DMS114 treated with DMSO at 0.1 percent for 48 hours (cell line): ENCODE results near the gene MGRN1.
A peak's percentile ranks its signal among the peaks of the same experiment; 100 is the strongest.
"Not testable (repeated sequence)": the region's sequence is repeated elsewhere in the genome, so short reads cannot be mapped to it uniquely, and the experiment has no call there.

Source experiments
- DNase-seq: peaks from one replicate; lab custom pipeline; 2025; ENCODE audit not compliant: unreplicated experiment; lab: John Stamatoyannopoulos, UW

MGRN1 gene

DNA sequence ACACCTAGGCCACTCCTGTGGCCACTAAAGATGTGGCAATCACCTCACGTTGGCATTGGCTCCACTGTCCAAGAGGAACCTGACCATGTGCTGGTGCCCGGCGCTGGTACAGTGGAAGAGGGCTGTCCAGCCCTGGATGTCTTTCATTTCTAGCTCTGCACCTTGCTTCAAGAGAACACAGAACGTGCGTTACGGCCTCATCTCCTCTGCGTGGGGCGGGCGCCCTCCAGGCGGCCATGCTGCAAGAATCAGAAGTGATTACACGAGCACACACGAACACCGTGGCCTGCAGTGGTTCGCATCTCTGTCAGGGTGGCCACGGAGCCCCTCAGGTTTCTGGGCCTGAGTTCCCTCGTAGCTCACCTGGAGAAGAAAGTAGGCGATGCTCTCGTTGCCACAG is 102.0 kb downstream of the MGRN1 start:
- no peak for DNase-seq

DNA sequence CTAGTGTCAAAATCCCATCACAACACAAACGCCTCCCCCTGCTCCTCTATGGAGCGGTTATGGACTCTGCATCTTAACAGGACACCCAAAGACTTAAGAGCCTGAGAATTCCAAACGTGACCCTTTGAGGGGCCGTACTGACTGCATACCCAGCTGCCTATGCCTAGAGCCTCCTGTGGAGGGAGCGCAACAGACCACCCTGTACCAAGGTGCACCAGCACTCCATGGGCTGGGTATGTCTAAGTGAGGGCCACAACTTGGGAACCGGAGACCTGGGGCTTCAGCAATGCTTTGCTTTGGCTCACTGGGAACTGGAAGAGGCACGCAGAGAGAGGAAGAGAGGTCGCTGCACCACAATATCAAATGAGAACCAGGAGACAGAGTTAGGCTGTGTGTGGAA is 104.0 kb downstream of the MGRN1 start:
- DNase-seq, result no peak

DNA sequence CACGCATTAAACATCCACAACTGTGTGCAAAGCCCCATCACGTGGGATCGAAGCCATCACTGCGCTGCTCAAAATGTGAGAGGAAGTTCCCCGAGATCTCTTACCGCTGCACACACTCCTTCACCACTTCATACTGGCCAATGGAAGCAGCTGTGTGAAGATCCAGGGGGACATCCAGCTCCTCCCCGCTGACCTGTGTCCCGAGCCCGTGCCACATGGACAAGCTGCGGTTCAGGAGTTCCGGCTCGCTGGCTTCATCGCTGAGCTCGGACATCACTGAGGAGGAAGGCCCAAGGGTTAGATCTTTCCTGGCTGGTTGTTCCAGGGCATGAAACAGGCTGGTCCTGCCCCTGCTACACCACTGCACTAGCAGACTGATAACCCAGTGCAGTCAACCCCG is 105.2 kb downstream of the MGRN1 start:
- DNase-seq, result no peak

GRCh38 chr16:4733211-4733742 is 108.7 kb downstream of the MGRN1 start:
- no peak for DNase-seq

DNA sequence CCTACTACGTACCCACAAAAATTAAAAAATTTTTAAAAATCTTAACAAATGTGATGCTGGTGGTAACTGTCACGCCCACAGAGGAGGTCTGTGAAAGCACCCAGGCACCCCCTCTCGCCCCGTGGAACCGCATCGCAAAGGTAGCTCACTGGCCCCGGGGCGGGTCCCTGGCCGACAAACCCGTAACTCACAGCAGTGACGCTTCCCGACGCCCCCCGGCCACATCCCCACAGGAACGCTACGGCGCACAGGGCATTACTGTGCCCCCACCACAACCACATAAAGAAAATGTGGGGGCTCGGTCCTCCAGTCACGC is 109.1 kb downstream of the MGRN1 start:
- DNase-seq, result no peak

- DNase-seq, result peak; percentile 91
Observed at GRCh38 chr16:4734063-4734729, 109.6 kb downstream of the MGRN1 start, which contains the start of the genes ANKS3 and DNAAF8. Gene ANKS3 (minus strand): TSS chr16:4734271. CDS start chr16:4730149, 4,122 bp downstream. Gene DNAAF8 (plus strand): TSS chr16:4734537. CDS start chr16:4736515, 1,978 bp downstream.

DNA sequence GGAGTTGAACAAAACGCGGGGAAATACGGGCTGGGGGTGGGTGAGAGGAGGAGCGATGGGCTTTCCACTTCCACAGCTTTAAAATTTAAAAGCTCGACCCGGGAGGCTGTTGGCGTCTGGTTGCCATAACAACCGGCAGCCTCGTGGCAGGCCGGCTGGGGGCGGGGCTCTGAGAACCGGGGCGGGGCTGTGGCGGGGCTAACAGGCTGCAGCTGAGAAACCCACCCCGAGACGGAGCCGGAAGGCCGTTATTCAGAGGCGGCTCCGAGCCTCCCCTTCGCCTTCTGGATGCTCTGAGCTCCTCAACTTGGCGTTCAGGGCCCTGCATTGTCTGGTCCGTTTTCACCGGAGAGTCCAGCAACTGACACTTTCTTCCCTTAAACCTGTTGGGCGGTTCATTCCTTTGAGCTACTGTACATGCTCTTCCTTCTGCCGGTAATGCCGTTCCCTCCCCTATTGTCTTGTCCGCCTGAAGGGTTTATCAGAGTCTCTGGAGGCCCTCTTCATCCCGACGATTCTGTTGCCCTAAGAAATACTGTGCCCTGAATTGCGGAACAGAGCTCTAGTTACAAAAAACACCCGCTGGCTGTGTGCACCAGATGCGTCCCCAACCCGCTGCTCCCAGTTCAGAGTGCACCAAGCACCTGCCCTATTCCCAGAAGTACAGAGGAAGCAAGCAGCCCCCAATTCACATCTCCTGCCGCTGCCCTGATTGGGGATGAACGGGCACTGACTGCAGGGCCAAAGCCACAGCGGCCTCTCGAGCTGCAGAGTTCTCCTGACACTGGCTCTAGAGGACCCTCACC is 110.3 kb downstream of the MGRN1 start:
- peak; percentile 55 for DNase-seq

- DNase-seq, result no peak
Observed at GRCh38 chr16:4736546-4736945, 111.9 kb downstream of the MGRN1 start.

GRCh38 chr16:4737545-4737944 is 112.9 kb downstream of the MGRN1 start:
- no peak for DNase-seq

- DNase-seq, result not testable (repeated sequence)
Observed at GRCh38 chr16:4738370-4738769, 113.7 kb downstream of the MGRN1 start.
